Stimulated activated CD8-positive, alpha-beta memory T cell treated with anti-CD3 and anti-CD28 coated beads, Interleukin-15, amount 100 ng/mL, for 24 hours (primary cell): ENCODE measurements around the gene PITX2.

Source experiments
- DNase-seq: peaks from one replicate; pipeline ENCODE4 v3.0.0-alpha.2; 2020; ENCODE audit warnings: low read depth

The PITX2 gene

DNA sequence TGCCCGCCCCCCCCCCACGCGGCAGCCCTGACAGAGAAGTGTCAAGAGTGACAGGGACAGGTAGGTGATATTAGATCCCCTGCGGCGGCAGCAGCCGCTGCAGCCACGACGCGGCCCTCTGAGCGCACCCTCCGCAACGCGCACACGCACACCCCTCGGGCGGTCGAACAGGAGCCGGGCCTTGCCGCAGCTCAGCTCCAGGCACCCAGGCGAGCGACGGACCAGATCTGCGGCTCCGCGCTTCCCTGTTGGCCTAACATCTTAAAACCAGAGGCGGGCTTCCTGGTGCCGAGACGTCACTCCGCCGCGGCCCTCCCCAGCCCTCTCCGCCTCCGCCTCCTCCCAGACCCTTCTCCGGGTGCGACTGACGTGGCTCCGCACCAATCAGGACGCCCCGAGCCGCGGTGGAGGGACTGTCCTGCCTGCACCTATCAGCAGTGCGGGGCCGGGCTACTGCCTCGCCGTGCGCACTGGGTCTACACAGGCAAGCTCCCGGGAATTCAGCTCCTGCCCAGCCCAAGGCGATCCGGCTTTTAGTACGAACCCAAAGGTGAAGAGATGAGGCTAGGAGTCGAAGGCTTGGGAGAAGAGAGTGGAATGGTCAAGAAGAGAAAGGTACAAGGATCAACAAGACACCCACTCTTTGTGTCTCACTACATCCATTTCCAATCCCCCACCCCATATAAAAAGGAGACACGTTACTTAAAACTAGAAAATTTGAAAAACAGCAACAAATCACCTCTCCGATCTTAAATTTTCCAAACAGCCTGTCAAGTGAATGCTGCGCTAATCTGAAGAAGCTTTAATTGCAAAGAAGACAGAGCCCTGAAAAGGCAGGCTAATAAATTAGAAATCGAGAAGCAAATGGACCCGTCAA is at the start of gene PITX2:
Gene PITX2 (minus strand): TSS at position 237 of the 877 bp plus-strand sequence. CDS start 617 bp downstream, outside the sequence.
- no peak for DNase-seq

DNA sequence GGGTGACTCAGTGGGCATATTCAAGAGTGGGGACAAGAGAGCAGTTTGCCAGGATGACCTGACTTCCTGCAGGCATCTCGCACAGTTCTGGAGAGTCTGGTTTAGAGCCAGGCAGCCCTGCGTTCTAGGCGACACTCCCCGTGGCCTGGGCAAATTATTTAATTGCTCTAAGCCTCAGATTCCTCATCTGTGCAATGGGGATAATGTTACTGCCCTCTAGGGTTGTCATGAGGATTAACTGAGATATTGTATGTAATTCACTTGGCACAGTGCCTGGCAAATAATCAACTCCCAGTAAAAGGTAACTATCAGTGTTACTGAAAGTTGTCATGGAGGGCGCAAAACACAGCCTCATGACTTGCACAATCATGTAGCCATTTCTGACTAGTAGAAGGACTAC is 48.8 kb upstream of the PITX2 start:
- no peak for DNase-seq

DNA sequence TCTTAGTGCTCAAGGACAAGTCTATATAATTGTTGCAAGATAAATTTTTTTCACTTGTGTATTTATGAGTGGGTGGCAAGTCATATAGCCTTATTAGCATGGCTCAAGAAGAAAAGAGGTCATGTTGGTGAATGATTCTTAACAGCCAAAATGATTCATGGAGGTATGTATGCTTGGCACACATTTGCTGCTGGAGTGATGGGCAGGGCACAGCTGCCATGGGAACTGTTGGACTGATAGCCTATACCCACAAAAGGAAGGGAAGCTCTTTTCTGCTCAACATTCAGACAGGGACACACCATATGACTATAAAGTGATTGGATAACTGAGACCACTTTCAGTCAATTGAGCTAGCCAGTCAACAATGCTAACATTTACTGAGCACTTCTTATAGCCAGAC is 46.8 kb upstream of the PITX2 start:
- no peak for DNase-seq

DNA sequence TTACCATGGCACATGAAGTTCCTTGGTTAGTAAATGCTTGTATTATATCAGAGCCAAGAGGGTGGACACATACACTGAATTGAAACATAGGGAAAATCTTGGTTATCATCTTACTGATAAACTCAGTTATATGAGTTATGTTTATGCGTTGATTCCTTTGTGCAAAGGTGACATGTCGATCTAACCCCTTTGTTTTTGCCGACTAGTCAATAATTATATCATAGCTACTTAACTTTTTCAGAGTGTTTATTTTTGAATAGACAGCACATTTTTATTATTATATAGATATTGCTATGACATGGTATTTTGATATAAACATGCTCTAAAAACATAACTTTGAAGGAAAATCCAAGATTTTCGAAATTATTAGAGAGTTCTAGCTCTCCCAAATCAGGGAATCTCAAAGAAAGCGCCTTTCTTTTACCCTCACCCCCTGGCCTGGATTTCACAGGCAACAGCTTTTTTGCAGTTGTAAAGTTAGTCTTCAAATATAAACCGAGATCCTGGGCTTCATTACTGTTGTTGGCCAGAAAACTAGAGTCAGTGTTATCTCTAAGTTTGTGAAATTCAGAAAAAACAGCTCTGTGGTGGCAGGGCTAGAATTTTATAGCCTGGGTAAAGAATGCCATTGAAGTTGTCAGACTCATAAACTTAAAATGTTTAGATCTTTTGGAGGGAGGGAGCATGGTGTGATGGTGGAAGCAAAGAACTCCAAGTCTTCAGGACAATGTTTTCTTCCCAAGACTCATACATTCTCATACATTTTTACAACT is 45.8 kb upstream of the PITX2 start:
- DNase-seq = no peak

DNA sequence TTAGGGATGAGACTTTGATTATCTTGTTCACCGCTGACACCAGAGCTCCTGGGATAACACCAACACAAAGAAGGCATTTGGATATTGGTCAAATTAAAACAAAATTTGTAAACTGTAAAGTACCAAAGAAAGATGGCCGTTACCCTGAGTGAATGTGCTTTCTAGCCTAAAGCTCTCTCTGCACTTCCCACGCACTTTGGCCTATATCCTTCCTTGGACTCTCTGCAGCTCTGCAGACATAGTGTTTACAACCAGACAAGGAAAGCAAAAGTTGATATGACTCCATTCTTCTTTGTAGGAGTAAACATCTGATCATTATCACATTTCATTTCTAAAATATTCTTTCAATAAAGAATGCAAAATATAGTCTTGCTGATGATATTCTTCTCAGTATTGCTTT is 44.8 kb upstream of the PITX2 start:
- no peak for DNase-seq

DNA sequence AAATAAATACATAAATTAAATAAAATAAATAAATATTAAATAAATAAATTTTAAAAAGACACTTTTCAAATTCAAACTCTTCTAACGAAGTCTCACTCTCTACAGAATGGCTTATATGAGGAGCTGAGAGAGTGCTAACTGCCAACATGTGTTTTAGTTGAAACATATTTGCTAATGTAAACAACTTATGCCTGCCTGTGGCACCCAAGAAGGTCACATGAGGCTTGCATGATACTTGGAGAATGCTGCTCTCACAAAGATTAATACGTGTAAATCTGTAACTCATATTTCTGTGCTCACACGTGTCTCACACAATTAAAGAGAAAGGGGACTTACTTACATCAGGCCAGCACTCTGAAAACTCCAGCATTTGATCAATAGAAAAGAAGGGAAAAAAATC is 43.2 kb upstream of the PITX2 start:
- DNase-seq = no peak

DNA sequence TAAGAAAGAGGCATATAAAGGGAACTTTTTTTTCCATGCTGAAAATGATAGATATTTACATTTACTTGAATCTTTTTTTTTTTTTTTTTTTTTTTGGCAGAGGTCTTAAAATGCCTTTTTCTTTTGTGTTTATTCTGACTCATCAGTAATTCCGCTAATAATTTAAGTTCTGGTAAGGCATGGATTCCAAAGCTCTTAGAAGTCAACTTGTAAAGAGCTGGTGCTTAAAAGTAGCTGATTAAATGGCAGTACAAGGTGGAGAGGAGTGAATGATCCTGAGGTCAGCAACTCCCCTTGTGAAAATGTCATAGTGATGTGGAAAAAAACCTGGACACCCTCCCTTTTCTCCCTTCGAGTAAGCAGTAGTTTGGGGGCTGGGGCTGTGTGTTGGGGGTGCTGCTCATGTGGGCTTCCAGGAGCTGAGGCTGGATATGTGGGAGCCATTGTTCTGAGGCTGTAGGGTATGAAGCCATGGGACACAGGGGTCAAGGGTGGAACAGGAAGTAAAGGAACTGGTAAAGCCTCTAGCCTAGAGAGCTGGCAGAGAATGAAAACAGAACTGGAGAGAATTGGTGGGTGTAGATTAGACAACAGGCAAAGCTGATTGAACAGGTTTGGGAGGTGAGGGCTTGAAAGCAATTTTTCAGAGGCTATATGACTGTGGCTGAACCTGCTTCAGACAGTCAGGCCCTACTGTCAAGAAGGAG is 41.0 kb upstream of the PITX2 start:
- DNase-seq = no peak

DNA sequence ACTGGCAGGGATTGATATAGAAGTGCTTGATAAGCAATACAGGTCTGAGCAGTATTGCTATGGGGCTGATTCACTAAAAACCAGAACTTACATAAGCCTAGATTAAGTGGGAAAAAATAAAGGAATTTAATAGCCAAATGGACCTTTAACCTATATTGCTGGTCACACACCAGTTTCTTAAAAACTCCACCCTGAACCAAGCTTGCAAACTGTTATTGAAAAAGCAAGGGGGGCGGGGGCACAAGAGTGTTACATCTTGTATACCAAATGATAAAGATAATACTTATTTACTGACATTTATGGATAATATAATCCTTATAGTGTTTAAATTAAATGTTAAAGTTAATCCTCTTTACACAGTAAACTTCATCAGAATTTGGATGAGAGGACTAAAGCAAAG is 40.3 kb upstream of the PITX2 start:
- no peak for DNase-seq

DNA sequence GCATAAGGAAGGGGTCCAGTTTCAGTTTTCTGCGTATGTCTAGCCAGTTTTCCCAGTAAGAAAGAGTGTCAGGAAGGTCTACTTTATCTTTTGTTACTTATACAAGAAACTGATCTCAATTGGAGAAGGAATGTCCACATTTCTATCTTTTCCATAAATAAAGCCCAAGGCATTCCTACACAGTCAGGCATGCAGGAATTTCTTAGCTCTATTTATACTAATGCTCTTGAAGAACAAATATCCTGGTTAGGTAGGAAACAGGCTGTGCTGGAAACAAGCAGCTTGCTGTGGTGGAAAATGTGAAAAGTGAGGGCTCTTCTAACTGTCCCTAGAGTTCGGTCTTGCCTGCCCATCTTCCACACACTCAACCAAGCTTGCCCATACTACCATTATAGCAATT is 37.9 kb upstream of the PITX2 start:
- DNase-seq = no peak

DNA sequence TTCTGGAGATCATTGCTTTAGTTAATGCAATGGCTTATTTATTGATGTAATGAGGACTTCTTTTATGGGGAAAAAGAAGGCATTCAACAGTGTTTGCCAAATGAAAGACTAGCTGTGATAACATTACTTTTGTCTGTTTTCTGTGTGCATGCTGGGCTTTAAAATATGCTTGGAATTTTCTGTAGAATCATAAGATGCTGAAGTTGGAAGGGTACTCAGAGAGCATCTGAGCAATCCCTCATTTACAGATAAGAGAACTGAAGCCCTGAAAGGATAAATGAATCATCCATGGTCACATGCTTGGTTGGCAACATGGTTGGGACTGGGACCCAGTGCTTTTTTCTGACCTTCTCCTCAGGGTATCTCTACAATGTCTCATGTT is 31.4 kb upstream of the PITX2 start:
- DNase-seq = no peak

DNA sequence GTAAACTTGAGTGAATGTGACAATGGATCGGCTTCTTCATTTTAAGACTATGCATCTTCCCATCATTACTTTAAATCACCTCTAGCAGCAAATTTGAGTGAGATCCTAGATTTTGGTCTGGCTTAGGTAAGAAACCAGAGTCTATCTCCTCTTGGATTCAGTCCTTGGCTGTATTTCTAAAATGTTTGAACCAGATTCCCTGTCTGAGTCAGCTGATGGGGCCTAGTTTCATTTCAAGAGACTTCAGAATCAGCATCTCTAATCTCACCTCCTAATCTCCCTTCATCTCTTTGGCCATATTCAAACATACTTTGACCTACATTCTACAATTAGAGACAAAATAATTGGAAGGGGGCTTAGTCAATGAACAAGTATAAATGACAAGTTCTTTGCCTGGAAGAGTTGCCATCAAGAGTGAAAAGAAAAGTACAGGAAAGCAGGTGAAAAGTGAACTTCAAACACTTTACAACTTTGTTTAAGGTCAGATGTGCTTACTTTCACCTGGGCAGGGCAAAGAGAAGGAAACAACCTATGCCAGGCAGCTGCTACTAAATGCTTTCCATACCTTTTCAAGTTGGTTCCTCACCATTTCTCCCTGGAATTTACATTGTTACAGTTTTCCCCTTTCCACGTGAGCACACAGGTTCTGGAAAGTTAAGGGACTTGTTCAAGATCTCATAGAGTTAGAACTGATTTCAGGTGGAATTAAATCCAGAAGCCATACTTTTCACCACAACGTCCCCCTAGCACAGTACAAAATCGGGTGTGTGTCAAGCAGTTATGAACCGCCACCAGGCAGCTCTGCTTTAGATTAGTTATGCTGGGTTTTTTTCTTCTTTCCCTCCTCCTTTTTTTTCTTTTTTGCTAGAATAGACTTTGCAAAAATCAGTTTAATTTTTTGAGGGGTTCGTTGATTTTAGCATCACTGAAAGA is 30.7 kb upstream of the PITX2 start:
- no peak for DNase-seq

DNA sequence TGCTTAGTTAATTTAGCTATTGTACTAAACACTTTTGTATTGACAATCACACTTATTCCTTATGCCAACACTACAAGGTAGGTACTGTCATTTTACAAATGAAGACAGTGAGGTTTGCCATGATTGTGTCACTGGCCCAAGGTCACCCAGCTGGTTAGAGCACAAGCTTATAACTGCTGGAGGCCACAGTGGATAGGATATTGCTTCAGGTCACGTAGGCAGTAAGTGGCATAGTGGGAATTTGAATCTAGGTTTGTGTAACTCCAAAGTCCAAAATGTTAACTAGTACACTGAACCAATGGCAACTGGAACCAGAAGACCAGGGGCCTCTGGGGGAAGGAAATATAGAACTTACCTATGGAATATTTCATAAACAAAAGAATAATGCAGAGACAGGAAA is 21.1 kb upstream of the PITX2 start:
- no peak for DNase-seq

DNA sequence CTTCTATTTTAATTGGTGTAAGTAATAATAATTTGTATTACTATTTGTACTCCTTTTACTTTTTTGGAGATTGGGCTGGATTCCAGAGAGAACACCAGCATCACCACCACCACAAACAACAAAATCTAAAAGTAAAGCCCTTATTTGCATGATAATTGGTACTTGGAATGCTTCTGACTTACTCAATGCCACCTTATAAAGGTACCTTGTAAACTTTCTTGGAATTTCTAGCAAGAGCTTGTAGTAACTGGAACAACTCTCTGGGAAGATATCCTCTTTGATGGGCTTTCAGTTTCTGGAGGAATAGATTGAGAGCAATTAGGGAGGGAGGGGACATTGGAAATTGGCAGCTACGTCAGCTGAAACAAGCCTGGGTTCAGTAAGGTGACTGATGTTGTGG is 20.2 kb upstream of the PITX2 start:
- no peak for DNase-seq

DNA sequence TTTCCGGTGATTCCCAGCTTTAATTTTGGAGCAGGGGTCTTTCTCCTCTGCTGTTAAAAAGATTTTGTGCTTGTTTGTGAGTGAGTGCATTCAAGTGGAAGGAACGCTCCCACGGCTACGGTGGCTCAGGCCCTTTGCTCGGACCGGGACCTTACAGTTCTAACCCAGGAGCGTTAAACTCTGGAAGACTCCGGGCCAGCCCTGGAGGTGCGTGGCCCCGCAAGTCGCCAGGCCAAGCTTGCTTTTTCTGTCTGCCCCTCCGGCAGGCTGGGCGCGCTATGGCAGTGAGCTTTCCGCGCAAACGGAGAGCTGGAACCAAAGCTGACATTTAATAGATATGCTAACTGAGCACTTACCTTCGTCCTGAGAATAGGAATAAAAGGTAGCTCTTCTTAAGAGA is 18.3 kb upstream of the PITX2 start:
- DNase-seq = no peak

DNA sequence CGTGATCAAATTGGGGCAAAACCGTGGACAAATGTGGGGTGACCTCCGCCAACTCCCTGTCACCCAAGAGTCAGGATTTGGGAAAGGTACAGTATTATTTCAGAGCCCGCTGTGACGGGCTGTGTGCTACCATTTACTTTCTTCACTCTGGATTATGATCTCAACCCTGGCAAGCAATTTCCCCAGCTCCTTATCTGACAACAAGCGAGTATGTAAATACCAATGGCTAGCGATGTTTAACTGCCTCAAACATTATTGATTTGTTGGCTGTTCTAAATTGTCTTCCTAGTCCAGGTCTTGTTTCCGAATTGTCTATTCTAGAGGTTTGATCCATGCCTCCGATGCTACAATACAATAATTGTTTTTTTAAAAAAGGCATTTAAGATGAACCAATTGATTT is 17.7 kb upstream of the PITX2 start:
- DNase-seq = no peak

DNA sequence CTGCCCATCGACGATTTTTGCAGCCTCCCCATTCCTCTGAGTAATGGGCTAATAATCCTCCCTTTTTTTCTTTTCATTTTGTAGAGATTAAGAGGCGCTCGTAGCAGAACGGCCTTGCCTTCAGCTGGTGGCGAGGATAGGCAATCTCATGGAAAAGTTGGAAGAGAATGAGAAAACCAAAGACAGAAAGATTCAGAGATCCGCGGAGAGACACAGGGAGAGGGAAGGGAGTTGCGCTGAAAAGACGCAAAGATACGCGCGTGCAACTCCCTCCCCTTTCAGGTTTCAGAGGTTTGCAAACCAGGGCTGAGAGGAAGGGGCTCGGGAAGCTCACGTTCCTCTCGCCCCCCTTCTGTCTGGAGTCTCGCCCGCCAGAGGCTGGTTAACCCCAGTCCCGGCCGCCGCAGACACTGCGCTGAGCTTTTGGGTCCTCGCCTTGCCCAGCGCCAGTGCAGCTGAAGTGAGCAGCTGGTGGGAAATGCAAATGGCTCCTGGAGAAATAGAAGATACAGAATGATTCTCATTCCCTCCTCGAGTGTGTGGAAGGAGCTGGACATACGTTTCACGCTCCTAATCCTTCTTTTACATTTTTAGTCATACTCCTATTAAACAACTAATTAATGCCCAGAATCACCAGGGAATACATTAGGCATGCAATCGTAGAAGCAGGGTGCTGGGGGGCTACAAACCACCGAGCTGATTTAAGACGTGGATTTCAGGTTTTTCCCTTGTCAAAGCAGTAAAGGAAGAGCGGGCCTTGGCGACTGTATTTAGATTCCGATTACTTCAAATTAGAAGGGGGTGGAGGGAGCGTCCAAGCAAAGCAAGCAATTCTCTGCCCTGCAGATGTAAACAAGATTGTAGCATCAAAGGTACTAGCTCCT is 16.6 kb upstream of the PITX2 start:
- DNase-seq = no peak

DNA sequence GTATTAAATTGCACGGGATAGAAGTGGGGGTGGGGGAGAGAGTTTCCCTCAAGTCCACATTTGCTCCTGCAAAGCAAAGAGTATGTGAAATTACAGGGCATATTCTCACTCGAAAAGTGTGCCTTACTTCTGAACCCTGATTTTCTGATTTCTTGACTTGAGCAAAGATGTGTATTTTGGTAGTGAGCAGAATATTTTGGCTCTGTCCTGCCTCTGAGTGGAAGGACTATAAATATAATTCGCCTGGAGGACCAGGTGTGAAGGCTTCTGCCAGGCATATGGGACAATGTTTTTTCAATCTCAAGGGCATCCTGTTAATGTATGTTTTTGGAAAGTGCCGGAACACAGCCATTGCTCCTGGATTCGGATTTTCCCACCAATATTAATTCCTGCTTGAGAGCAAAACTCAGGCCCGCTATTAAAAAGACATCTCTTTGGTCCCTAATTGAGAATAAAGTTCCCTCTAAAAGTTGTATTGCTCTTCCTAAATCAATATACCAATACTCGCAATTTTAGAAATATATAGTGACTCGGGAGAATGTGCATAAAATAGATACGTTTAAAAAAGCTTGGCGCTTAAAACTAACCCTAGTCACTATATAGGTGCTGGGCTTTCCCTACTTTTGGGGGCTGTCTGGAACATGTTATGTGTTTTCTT is 15.3 kb upstream of the PITX2 start:
- no peak for DNase-seq

DNA sequence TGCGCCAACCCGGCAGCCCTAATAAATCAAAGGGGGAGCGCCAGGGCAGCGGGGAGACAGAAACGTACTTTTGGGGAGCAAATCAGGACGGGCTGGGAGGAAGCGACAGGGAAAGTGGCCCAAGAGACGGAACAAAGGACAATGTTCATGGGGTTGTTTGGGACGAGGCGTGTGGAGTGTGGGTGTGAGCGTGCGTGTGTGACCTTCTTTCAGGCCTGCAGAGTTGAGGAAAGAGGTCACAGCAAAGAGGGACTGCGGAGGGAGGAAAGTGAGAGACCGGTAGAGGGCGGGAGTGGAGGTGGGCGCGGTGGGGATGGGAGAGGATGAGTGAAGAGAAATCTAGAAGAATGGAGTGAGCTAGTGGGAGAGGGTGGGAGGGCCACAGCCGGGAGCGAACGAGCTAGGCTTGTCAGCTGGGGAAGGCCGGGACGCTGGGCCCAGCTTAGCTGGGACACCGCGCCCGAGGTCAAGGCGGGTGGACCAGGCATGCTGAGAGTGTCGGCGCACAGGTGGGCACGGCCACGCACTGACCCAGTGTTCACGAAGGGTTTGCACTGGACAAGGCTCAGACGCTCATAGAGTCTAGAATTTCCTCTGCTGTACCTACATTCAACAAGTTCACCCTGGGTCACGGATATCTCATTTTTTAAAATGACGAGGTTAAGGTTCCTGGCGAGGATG is 14.7 kb upstream of the PITX2 start:
- DNase-seq = no peak

DNA sequence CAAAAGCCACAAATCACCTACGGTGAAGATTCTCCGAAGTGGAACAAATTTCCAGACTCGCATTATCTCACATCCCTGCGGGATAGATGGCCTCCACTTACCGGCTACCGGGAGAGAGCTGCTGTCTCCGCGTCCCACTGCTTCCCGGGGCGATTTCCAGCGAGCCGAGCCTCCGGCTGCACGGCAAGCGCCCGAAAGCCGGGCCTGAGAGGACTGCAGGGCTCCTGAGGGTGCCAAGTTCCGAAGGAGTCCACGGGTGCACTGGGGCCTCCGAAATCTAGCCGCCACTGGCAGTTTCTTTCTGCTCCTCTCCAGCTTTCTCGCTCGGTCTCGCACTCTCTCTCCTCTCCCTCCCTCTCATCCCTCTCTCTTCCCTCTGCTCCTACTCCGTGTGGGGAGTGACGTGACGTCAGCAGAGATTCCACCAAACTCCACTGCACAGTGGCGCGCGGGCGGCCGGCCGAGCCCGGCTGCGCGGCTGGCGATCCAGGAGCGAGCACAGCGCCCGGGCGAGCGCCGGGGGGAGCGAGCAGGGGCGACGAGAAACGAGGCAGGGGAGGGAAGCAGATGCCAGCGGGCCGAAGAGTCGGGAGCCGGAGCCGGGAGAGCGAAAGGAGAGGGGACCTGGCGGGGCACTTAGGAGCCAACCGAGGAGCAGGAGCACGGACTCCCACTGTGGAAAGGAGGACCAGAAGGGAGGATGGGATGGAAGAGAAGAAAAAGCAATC is 14.0 kb upstream of the PITX2 start:
- no peak for DNase-seq
